Pancreas (tissue), 10 donors: ENCODE results near the gene PXK. TPM values are rescaled to one million over a fixed set of nuclear protein-coding genes. Genes with fewer than 3 reads are reported as not detected.

Experiments used
- ATAC-seq, 4 donors: fragments of 200-7000 bp; cut with Tn5 transposase; one replicate each; pipeline versions ENCODE4 v1.8.0 to v1.9.1; 2020; ENCODE audit warnings: mild to moderate bottlenecking in 4 of 4, moderate library complexity in 4 of 4
- DNase-seq, 6 donors: peaks; one replicate each; pipeline ENCODE4 v3.0.0-alpha.2; 2020
- FAIRE-seq: peaks from 2 replicates; lab custom pipeline; 2012; peaks lifted over from hg19 to GRCh38; lab: Jason Lieb, UNC
- H3K27ac ChIP-seq, 4 donors: fragments of 200-600 bp; sonication (generic); 1 replicate in 3 of 4; 2 replicates in 1 of 4; pipeline versions ENCODE4 v1.5.0 to v1.8.0; 2020
- H3K27me3 ChIP-seq, 4 donors: fragments of 200-600 bp; one replicate each; pipeline ENCODE4 v1.8.0; 2021
- H3K36me3 ChIP-seq, 3 donors: fragments of 200-600 bp; sonication (generic) in 1 of 3; one replicate each; pipeline versions ENCODE4 v1.5.0 to v1.8.0; 2020 to 2021
- H3K4me1 ChIP-seq, 3 donors: fragments of 200-600 bp; one replicate each; pipeline ENCODE4 v1.8.0; 2021
- H3K4me3 ChIP-seq, 4 donors: fragments of 200-600 bp; sonication (generic) in 2 of 4; one replicate each; pipeline versions ENCODE4 v1.5.0 to v1.8.0; 2020 to 2021
- H3K9me3 ChIP-seq, 4 donors: fragments of 200-600 bp; one replicate each; pipeline ENCODE4 v1.8.0; 2021
- WGBS, 2 donors: extraction: QIAGEN DNeasy Blood & Tissue Kit; methylation state at CpG; one replicate each; pipeline ENCODE4 v1.1.7; 2013; 5-methylcytosine and 5-hydroxymethylcytosine counted together
- intact Hi-C, 3 donors: fragments of 100-400 bp; cut with DNase I; formaldehyde crosslinking; loops; one replicate each; pipeline versions ENCODE4 v1.11.1 to v1.14.2; 2022
- polyA plus RNA-seq, 2 donors: library from polyadenylated mRNA; stranded (reverse); fragments of 200-250 nt; gene quantifications; one replicate each; pipeline ENCODE4 v1.2.3, GENCODE V29; 2013
- total RNA-seq, 6 donors: library from RNA; stranded (reverse); fragmentation: NEBNext Ultra II Directional in 4 of 6; extraction: Animal tissue kit (Norgen Biotek cat#: 25700) in 4 of 6; gene quantifications; one replicate each; pipeline versions ENCODE4 v1.2.1 to v1.2.4, GENCODE V29; 2021 to 2023
- TF ChIP-seq, protein P1 (sequence below), 4 donors: fragments of 200-600 bp; sonication (generic) in 3 of 4; IDR thresholded peaks; one replicate each; pipeline versions ENCODE4 v1.5.0 to v1.8.0; 2021; ENCODE audit warnings: antibody characterized with exemption in 4 of 4
- donor health status: healthy with polysubstance abuse.
- donor health status: DM: no; HTN: no; CAD: no; lungs with moderate emphysema.
- donor health status: DM: no; HTN: no; CAD: no.
- donor health status: control.
- donor health status: control.
- donor health status: Bipolar disorder and iron deficiency.
- donor health status: DM: yes; HTN: yes; CAD: no.
- donor health status: DM: no; HTN: no; CAD: no.
- donor health status: DM: no; HTN: no; CAD: no.
- donor health status: DM: yes; HTN: yes; CAD: no.

The PXK gene
- total and polyA plus RNA-seq, 8 donors: 3.2 to 11.2 (median 7.4) TPM

DNA sequence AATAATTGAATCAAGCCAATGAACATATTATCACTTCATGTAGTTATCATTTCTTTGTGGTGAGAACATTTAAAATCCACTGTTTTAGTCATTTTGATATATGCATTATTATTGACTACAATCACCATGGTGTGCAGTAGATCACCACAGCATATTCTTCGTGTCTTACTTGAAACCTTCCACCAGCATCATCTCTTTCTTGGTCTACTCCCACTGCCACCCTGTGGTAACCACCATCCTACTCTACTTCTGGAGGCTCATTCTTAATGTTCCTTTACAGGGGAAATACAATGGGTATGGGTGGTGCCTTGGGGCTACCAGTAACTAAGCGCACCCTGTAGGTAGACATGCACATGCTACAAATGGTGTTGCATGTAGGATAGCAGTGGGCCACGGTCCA is 25.4 kb downstream of the PXK start:
- no peaks in the 10 kb centered on the region for H3K4me1 ChIP-seq
- no peak overlapping the region for H3K27ac ChIP-seq
- intact Hi-C loops: no loop called here
- TF ChIP-seq, protein P1, sequence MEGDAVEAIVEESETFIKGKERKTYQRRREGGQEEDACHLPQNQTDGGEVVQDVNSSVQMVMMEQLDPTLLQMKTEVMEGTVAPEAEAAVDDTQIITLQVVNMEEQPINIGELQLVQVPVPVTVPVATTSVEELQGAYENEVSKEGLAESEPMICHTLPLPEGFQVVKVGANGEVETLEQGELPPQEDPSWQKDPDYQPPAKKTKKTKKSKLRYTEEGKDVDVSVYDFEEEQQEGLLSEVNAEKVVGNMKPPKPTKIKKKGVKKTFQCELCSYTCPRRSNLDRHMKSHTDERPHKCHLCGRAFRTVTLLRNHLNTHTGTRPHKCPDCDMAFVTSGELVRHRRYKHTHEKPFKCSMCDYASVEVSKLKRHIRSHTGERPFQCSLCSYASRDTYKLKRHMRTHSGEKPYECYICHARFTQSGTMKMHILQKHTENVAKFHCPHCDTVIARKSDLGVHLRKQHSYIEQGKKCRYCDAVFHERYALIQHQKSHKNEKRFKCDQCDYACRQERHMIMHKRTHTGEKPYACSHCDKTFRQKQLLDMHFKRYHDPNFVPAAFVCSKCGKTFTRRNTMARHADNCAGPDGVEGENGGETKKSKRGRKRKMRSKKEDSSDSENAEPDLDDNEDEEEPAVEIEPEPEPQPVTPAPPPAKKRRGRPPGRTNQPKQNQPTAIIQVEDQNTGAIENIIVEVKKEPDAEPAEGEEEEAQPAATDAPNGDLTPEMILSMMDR (IDR thresholded peaks at IDR 0.05): no peak
- H3K9me3 ChIP-seq: no peaks in the 10 kb centered on the region
- DNase-seq: no peak
- H3K4me3 ChIP-seq: no peak overlapping the region
- no peaks in the 10 kb centered on the region for H3K27me3 ChIP-seq
- no peak for ATAC-seq
- no peaks in the 10 kb centered on the region for H3K36me3 ChIP-seq
- WGBS, 2 donors: 94 to 97% methylated on average over 3 of the region's 3 CpGs
- no peak for FAIRE-seq

DNA sequence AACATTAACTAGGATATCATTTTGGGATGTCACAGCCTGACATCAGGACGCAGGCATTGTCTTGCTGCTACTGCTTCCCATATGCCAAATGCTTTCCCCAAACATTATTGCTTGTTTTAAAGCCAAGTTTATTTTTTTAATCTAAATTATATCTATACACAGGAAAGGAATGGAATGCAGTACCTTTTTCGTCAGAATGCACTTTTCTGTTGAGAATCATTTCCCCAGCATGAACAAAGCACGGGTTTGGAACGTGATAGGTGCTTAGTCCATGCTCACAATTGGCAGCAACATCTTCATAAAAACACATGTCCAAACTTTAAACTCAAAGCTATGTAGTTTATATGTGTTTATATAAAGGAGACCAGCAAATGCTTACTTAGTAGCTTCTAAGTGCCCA is 26.1 kb downstream of the PXK start:
- H3K4me1 ChIP-seq: no peaks in the 10 kb centered on the region
- H3K27ac ChIP-seq: no peak overlapping the region
- DNase-seq: no peak
- intact Hi-C loops: no loop called here
- no peaks in the 10 kb centered on the region for H3K9me3 ChIP-seq
- no peak overlapping the region for H3K4me3 ChIP-seq
- TF ChIP-seq, protein P1 (IDR thresholded peaks at IDR 0.05): no peak
- no peaks in the 10 kb centered on the region for H3K36me3 ChIP-seq
- WGBS, 2 donors: 88 to 95% methylated on average over 4 of the region's 4 CpGs
- FAIRE-seq: no peak
- ATAC-seq: no peak
- H3K27me3 ChIP-seq: no peaks in the 10 kb centered on the region

DNA sequence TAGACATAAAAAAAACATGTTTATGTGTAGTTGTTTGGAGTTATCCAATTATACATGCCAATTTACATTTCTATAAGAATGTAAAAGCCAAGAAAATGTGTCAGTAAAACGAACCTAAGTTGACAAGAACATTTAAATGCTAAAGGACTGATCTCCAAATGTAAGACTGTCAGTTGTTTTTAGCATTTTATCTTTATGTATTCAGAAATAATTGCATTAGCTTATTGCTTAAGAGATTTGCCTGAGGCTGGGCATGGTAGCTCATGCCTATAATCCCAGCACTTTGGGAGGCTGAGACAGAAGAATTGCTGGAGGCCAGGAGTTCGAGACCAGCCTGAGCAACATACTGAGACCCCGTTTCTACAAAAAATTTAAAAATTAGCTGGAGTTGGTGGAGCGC is 26.9 kb downstream of the PXK start:
- Histone ChIP-seq H3K27me3 (no peaks in the 10 kb centered on the region), H3K36me3 (no peaks in the 10 kb centered on the region), H3K4me1 (no peaks in the 10 kb centered on the region), H3K27ac (no peak overlapping the region), H3K9me3 (no peaks in the 10 kb centered on the region), H3K4me3 (no peak overlapping the region)
- FAIRE-seq: no peak
- intact Hi-C loops: no loop called here
- TF ChIP-seq, protein P1 (IDR thresholded peaks at IDR 0.05): no peak
- ATAC-seq: no peak
- 88 to 92% methylated on average over 4 of the region's 4 CpGs for WGBS, 2 donors
- no peak for DNase-seq

DNA sequence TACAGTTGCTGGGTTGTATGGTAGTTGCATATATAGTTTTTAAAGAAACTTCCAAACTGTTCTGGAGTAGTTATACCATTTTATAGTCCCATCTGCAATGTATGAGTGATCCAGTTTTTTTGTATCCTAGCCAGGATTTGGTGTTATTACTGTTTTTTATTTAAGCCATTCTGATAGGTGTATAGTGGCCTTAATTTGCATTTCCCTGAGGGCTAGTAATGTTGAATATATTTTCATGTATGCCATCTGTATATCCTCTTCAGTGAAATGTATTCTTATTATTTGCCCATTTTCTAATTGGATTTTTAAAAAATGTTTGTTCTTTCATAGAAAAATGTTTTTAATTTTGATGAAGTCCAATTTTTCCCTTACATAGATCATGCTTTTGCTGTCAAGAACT is 29.2 kb downstream of the PXK start:
- Histone ChIP-seq H3K4me3 (no peak overlapping the region), H3K36me3 (no peaks in the 10 kb centered on the region), H3K27ac (no peak overlapping the region), H3K4me1 (no peaks in the 10 kb centered on the region), H3K9me3 (no peaks in the 10 kb centered on the region), H3K27me3 (no peaks in the 10 kb centered on the region)
- intact Hi-C loops: no loop called here
- ATAC-seq (no peak), DNase-seq (no peak), FAIRE-seq (no peak)
- TF ChIP-seq, protein P1 (IDR thresholded peaks at IDR 0.05): no peak

DNA sequence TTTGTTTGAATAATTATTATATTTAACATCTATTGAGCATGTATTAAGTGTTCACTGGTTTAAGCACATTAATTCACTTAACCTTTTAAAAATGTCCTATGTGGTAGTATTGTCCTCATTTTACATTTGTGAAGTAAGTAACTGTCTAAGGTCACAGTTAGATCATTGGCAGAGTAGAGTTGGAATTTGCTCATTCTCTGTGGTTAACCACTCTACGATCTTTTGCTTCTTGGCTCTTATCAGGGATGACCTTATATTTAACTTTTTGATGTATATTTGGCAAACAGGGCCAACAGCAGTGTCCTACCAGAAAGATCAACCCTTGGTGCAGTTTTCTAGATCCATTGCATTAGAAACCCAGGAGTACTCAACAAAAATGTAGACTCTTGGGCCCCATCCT is 34.0 kb downstream of the PXK start:
- no peaks in the 10 kb centered on the region for H3K27me3 ChIP-seq
- H3K36me3 ChIP-seq: no peaks in the 10 kb centered on the region
- FAIRE-seq: no peak
- 79 to 87% methylated on average over 1 of the region's 1 CpG for WGBS, 2 donors
- no peak for ATAC-seq
- H3K4me3 ChIP-seq: no peak overlapping the region
- DNase-seq: no peak
- TF ChIP-seq, protein P1 (IDR thresholded peaks at IDR 0.05): no peak
- H3K4me1 ChIP-seq: peaks cover 0 to 5% (median 0%) of the 10 kb centered on the region in 3 donors
- intact Hi-C loops: no loop called here
- no peaks in the 10 kb centered on the region for H3K9me3 ChIP-seq
- H3K27ac ChIP-seq: no peak overlapping the region
